Lung (tissue), 12 donors: ENCODE measurements around the gene EIF2D. TPM values are rescaled to one million over a fixed set of nuclear protein-coding genes. Genes with fewer than 3 reads are reported as not detected.

Source experiments
- ATAC-seq: fragments of 200-7000 bp; cut with Tn5 transposase; one replicate; pipeline ENCODE4 v1.9.1; 2020; ENCODE audit warnings: moderate number of reproducible peaks; ENCODE audit not compliant: insufficient read depth, low FRiP score
- DNase-seq, 3 donors: peaks; one replicate each; pipeline ENCODE4 v3.0.0-alpha.2; 2013 to 2017
- H3K27ac ChIP-seq, 2 donors: one replicate each; pipeline ENCODE4 v1.5.1; 2013; ENCODE audit warnings: mild to moderate bottlenecking in 2 of 2, moderate library complexity in 2 of 2, control low read depth in 1 of 2, inconsistent platforms in 1 of 2, low read depth in 1 of 2, low read length in 1 of 2
- H3K27me3 ChIP-seq, 3 donors: one replicate each; pipeline ENCODE4 v1.5.1; 2013; ENCODE audit warnings: low read length in 2 of 3; ENCODE audit not compliant: control insufficient read depth in 3 of 3, insufficient read depth in 3 of 3
- H3K36me3 ChIP-seq, 4 donors: one replicate each; pipeline ENCODE4 v1.5.1; 2013; ENCODE audit warnings: low read length in 4 of 4, mild to moderate bottlenecking in 1 of 4, moderate library complexity in 1 of 4; ENCODE audit not compliant: control insufficient read depth in 4 of 4, insufficient read depth in 4 of 4
- H3K4me1 ChIP-seq, 5 donors: one replicate each; pipeline ENCODE4 v1.5.1; 2013; ENCODE audit warnings: low read length in 5 of 5, mild to moderate bottlenecking in 2 of 5, moderate library complexity in 1 of 5; ENCODE audit not compliant: control insufficient read depth in 5 of 5, insufficient read depth in 5 of 5
- H3K4me3 ChIP-seq: one replicate; pipeline ENCODE4 v1.5.1; 2013; ENCODE audit warnings: mild to moderate bottlenecking, control low read depth, moderate library complexity
- H3K9ac ChIP-seq, 2 donors: one replicate each; pipeline ENCODE4 v1.5.1; 2013; ENCODE audit warnings: low read length in 2 of 2, control low read depth in 1 of 2; ENCODE audit not compliant: insufficient read depth in 1 of 2
- H3K9me3 ChIP-seq, 4 donors: one replicate each; pipeline ENCODE4 v1.5.1; 2013; ENCODE audit warnings: low read length in 3 of 4, mild to moderate bottlenecking in 1 of 4, moderate library complexity in 1 of 4; ENCODE audit not compliant: control insufficient read depth in 4 of 4, insufficient read depth in 3 of 4
- WGBS, 2 donors: extraction: QIAGEN DNeasy Blood & Tissue Kit; methylation state at CpG; one replicate each; pipeline ENCODE4 v1.1.7; 2013; 5-methylcytosine and 5-hydroxymethylcytosine counted together
- polyA plus RNA-seq, 2 donors: library from polyadenylated mRNA; stranded (reverse); fragments of 200-250 nt; gene quantifications; one replicate each; pipeline ENCODE4 v1.2.1, GENCODE V29; 2013
- total RNA-seq, 2 donors: library from RNA; depleted of rRNA in 1 of 2; stranded (reverse); fragments of >200 nt in 1 of 2; gene quantifications; one replicate each; pipeline ENCODE4 v1.2.1, GENCODE V29; 2014 to 2021
- TF ChIP-seq, protein P1 (sequence below): IDR thresholded peaks from 2 replicates; pipeline ENCODE4 v1.5.1; 2012; ENCODE audit warnings: mild to moderate bottlenecking; ENCODE audit errors: control extremely low read depth, extremely low read depth
- donor health status: control.
- donor health status: control.
- donor health status: Bipolar disorder and iron deficiency.
- donor health status: healthy.
- donor health status: DM: yes; HTN: yes; CAD: no.

Gene EIF2D
- total and polyA plus RNA-seq, 4 donors, result 27.7 to 78.9 (median 43.2) TPM

DNA sequence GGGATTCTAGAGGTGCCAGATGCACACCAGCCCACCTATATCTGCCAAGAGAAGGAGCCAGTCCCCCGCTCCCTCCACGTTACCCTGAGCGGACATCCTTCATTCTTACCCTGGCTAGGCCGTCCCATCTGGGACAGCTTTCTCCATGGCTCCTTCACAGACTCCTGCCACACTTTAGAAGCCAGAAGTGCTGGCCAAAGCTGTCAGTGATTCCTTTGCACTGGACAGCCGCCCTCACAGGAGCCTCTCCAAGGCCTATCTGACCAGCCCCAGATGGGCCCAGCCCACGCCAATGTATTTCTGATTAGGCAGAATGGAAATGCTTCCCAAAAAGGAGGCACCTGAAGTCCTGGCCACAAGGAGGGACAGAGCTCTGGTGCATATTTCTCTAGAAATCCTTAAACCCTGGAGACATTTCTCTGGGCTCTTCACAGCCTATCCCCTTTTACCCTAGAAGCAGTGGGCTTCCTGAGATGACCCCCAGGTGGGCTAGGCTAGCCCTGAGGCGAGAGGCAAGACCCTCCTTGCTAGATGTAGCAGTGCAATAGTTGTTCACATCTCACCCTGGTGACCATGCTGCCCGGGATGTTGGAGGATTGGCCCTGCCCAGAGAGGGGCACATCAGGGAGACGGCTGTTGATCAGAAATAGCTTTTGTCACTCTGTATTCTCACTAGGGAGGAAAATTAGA is 60.8 kb downstream of the EIF2D start:
- Histone ChIP-seq H3K9me3 (no peaks in the 10 kb centered on the region), H3K36me3 (no peaks in the 10 kb centered on the region), H3K4me1 (peaks cover 0 to 13% (median 2%) of the 10 kb centered on the region in 5 donors), H3K27ac (no peak overlapping the region), H3K9ac (no peak overlapping the region), H3K4me3 (no peak overlapping the region), H3K27me3 (no peaks in the 10 kb centered on the region)
- ATAC-seq (no peak), DNase-seq (no peak)
- 88 to 93% methylated on average over 9 of the region's 9 CpGs for WGBS, 2 donors
- TF ChIP-seq, protein P1, sequence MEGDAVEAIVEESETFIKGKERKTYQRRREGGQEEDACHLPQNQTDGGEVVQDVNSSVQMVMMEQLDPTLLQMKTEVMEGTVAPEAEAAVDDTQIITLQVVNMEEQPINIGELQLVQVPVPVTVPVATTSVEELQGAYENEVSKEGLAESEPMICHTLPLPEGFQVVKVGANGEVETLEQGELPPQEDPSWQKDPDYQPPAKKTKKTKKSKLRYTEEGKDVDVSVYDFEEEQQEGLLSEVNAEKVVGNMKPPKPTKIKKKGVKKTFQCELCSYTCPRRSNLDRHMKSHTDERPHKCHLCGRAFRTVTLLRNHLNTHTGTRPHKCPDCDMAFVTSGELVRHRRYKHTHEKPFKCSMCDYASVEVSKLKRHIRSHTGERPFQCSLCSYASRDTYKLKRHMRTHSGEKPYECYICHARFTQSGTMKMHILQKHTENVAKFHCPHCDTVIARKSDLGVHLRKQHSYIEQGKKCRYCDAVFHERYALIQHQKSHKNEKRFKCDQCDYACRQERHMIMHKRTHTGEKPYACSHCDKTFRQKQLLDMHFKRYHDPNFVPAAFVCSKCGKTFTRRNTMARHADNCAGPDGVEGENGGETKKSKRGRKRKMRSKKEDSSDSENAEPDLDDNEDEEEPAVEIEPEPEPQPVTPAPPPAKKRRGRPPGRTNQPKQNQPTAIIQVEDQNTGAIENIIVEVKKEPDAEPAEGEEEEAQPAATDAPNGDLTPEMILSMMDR, result no peak

GRCh38 chr1:206550446-206550845 is 61.8 kb downstream of the EIF2D start:
- H3K4me1 ChIP-seq, result peaks cover 0 to 8% (median 0%) of the 10 kb centered on the region in 5 donors
- no peak overlapping the region for H3K27ac ChIP-seq
- H3K27me3 ChIP-seq, result no peaks in the 10 kb centered on the region
- no peak overlapping the region for H3K9ac ChIP-seq
- DNase-seq, result peak in 1 of 3 donors; percentile 10
- ATAC-seq, result no peak
- no peaks in the 10 kb centered on the region for H3K9me3 ChIP-seq
- TF ChIP-seq, protein P1, result no peak
- no peaks in the 10 kb centered on the region for H3K36me3 ChIP-seq
- WGBS, 2 donors, result 76 to 87% methylated on average over 2 of the region's 2 CpGs
- H3K4me3 ChIP-seq, result no peak overlapping the region

GRCh38 chr1:206547104-206547503 is 65.2 kb downstream of the EIF2D start:
- H3K36me3 ChIP-seq, result no peaks in the 10 kb centered on the region
- no peak overlapping the region for H3K27ac ChIP-seq
- TF ChIP-seq, protein P1, result no peak
- H3K9ac ChIP-seq, result no peak overlapping the region
- DNase-seq, result no peak
- H3K27me3 ChIP-seq, result no peaks in the 10 kb centered on the region
- no peak overlapping the region for H3K4me3 ChIP-seq
- no peak for ATAC-seq
- H3K4me1 ChIP-seq, result peaks cover 0 to 5% (median 0%) of the 10 kb centered on the region in 5 donors
- 91 to 94% methylated on average over 7 of the region's 7 CpGs for WGBS, 2 donors
- H3K9me3 ChIP-seq, result no peaks in the 10 kb centered on the region

- no peaks in the 10 kb centered on the region for H3K9me3 ChIP-seq
- peaks cover 0 to under 1% (median 0%) of the 10 kb centered on the region in 5 donors for H3K4me1 ChIP-seq
- 91 to 100% methylated on average over 1 of the region's 1 CpG for WGBS, 2 donors
- H3K27ac ChIP-seq, result no peak overlapping the region
- no peaks in the 10 kb centered on the region for H3K27me3 ChIP-seq
- ATAC-seq (no peak), DNase-seq (no peak)
- no peak overlapping the region for H3K4me3 ChIP-seq
- H3K36me3 ChIP-seq, result no peaks in the 10 kb centered on the region
- no peak overlapping the region for H3K9ac ChIP-seq
- TF ChIP-seq, protein P1, result no peak
These were observed 66.9 kb downstream of the EIF2D start for GRCh38 chr1:206545351-206545750.
